Ectodermal cell (in vitro differentiated cells): Measurements from ENCODE around the gene ZNF687.

Source experiments
- H3K27ac ChIP-seq: 2 replicates; pipeline ENCODE4 v1.7.0; 2013; ENCODE audit warnings: mild to moderate bottlenecking, low read depth, low read length; ENCODE audit not compliant: insufficient read depth, poor library complexity, severe bottlenecking
- H3K27me3 ChIP-seq: 2 replicates; pipeline ENCODE4 v1.7.0; 2013; ENCODE audit warnings: mild to moderate bottlenecking, low read length; ENCODE audit not compliant: insufficient read depth, control insufficient read depth, poor library complexity, severe bottlenecking
- H3K36me3 ChIP-seq: one replicate; pipeline ENCODE4 v1.7.0; 2013; ENCODE audit warnings: low read length; ENCODE audit not compliant: control insufficient read depth, insufficient read depth
- H3K4me1 ChIP-seq: one replicate; pipeline ENCODE4 v1.7.0; 2013; ENCODE audit warnings: low read length; ENCODE audit not compliant: control insufficient read depth, insufficient read depth
- H3K4me3 ChIP-seq: 2 replicates; pipeline ENCODE4 v1.7.0; 2013; ENCODE audit warnings: low read depth, low read length, control low read depth; ENCODE audit not compliant: insufficient read depth
- H3K9me3 ChIP-seq: 2 replicates; pipeline ENCODE4 v1.7.0; 2013; ENCODE audit warnings: mild to moderate bottlenecking, low read length, moderate library complexity; ENCODE audit not compliant: control insufficient read depth
- WGBS, 2 experiments: methylation state at CpG; one replicate each; pipeline ENCODE4 v1.1.7; 2013; ENCODE audit warnings: missing lambda C conversion rate in 2 of 2; 5-methylcytosine and 5-hydroxymethylcytosine counted together

The ZNF687 gene

GRCh38 chr1:151289991-151290708 lies 8.1 kb downstream of the ZNF687 start:
- no peaks in the 10 kb centered on the region for H3K27me3 ChIP-seq
- 94 to 95% methylated on average over 21 of the region's 21 CpGs for WGBS, 2 experiments
- H3K36me3 ChIP-seq, result peaks cover 52% of the 10 kb centered on the region
- peaks cover 6% of the 10 kb centered on the region for H3K4me1 ChIP-seq
- no peak overlapping the region for H3K27ac ChIP-seq
- no peaks in the 10 kb centered on the region for H3K9me3 ChIP-seq
- no peak overlapping the region for H3K4me3 ChIP-seq

- WGBS, 2 experiments, result 92 to 93% methylated on average over 19 of the region's 19 CpGs
- Histone ChIP-seq H3K36me3 (peaks cover 52% of the 10 kb centered on the region), H3K4me1 (peaks cover 12% of the 10 kb centered on the region), H3K27ac (no peak overlapping the region), H3K4me3 (no peak overlapping the region), H3K27me3 (no peaks in the 10 kb centered on the region), H3K9me3 (no peaks in the 10 kb centered on the region)
Measured at GRCh38 chr1:151290709-151291303, 8.7 kb downstream of the ZNF687 start.

GRCh38 chr1:151292207-151293030 lies 10.3 kb downstream of the ZNF687 start:
- Histone ChIP-seq H3K36me3 (peaks cover 41% of the 10 kb centered on the region), H3K9me3 (no peaks in the 10 kb centered on the region), H3K4me1 (peaks cover 12% of the 10 kb centered on the region), H3K27ac (no peak overlapping the region), H3K27me3 (no peaks in the 10 kb centered on the region), H3K4me3 (no peak overlapping the region)
- WGBS, 2 experiments, result 94 to 95% methylated on average over 13 of the region's 13 CpGs

- 92 to 99% methylated on average over 6 of the region's 6 CpGs for WGBS, 2 experiments
- H3K9me3 ChIP-seq, result no peaks in the 10 kb centered on the region
- H3K4me3 ChIP-seq, result no peak overlapping the region
- H3K36me3 ChIP-seq, result peaks cover 35% of the 10 kb centered on the region
- no peaks in the 10 kb centered on the region for H3K27me3 ChIP-seq
- H3K27ac ChIP-seq, result no peak overlapping the region
- H3K4me1 ChIP-seq, result peaks cover 12% of the 10 kb centered on the region
Measured at GRCh38 chr1:151293093-151293492, 11.0 kb downstream of the ZNF687 start.

GRCh38 chr1:151294742-151295462 lies 12.8 kb downstream of the ZNF687 start:
- H3K4me3 ChIP-seq, result no peak overlapping the region
- H3K4me1 ChIP-seq, result peaks cover 12% of the 10 kb centered on the region
- 58% methylated on average over 2 of the region's 2 CpGs for WGBS, 2 experiments
- H3K27ac ChIP-seq, result peak overlapping the region; percentile 47
- H3K9me3 ChIP-seq, result no peaks in the 10 kb centered on the region
- peaks cover 28% of the 10 kb centered on the region for H3K36me3 ChIP-seq
- no peaks in the 10 kb centered on the region for H3K27me3 ChIP-seq

GRCh38 chr1:151309811-151310323 lies 27.8 kb downstream of the ZNF687 start:
- Histone ChIP-seq H3K4me1 (peaks cover 20% of the 10 kb centered on the region), H3K27me3 (no peaks in the 10 kb centered on the region), H3K27ac (peak overlapping the region; percentile 64), H3K9me3 (no peaks in the 10 kb centered on the region), H3K36me3 (peaks cover 28% of the 10 kb centered on the region), H3K4me3 (no peak overlapping the region)
- 35 to 38% methylated on average over 7 of the region's 7 CpGs for WGBS, 2 experiments

GRCh38 chr1:151311011-151311410 lies 28.9 kb downstream of the ZNF687 start:
- H3K27me3 ChIP-seq, result no peaks in the 10 kb centered on the region
- no peak overlapping the region for H3K27ac ChIP-seq
- WGBS, 2 experiments, result 93% methylated on average over 4 of the region's 4 CpGs
- no peak overlapping the region for H3K4me3 ChIP-seq
- no peaks in the 10 kb centered on the region for H3K9me3 ChIP-seq
- peaks cover 17% of the 10 kb centered on the region for H3K36me3 ChIP-seq
- H3K4me1 ChIP-seq, result peaks cover 20% of the 10 kb centered on the region

- H3K36me3 ChIP-seq, result peaks cover 12% of the 10 kb centered on the region
- no peak overlapping the region for H3K4me3 ChIP-seq
- no peak overlapping the region for H3K27ac ChIP-seq
- 89 to 94% methylated on average over 7 of the region's 7 CpGs for WGBS, 2 experiments
- H3K27me3 ChIP-seq, result no peaks in the 10 kb centered on the region
- H3K9me3 ChIP-seq, result no peaks in the 10 kb centered on the region
- peaks cover 20% of the 10 kb centered on the region for H3K4me1 ChIP-seq
Measured at GRCh38 chr1:151311589-151312331, 29.7 kb downstream of the ZNF687 start.

GRCh38 chr1:151312411-151312810 lies 30.3 kb downstream of the ZNF687 start:
- H3K4me3 ChIP-seq, result no peak overlapping the region
- no peak overlapping the region for H3K27ac ChIP-seq
- no peaks in the 10 kb centered on the region for H3K27me3 ChIP-seq
- WGBS, 2 experiments, result 92 to 97% methylated on average over 3 to 4 of the region's 4 CpGs
- peaks cover 11% of the 10 kb centered on the region for H3K36me3 ChIP-seq
- H3K4me1 ChIP-seq, result peaks cover 20% of the 10 kb centered on the region
- no peaks in the 10 kb centered on the region for H3K9me3 ChIP-seq
